ENCODE results near the gene MYO9B.
"Not testable (repeated sequence)": the region's sequence is repeated elsewhere in the genome, so short reads cannot be mapped to it uniquely, and the experiment has no call there.

The MYO9B gene

DNA sequence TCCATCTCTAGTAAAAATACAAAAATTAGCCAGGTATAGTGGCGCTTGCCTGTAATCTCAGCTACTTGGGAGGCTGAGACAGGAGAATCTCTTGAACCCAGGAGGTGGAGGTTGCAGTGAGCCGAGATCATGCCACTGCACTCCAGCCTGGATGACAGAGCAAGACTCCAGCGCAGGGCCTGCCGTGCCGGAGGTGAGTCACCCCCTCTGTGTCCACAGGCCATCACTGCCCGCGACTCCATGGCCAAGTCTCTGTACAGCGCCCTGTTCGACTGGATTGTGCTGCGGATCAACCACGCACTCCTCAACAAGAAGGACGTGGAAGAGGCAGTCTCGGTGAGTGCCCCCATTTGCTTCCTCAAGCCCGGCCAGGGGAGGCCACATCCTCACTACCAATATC, 86.6 kb downstream of the MYO9B start:
- DNase-seq, result peak in 1 of 10 donors; percentile 67
- intact Hi-C loops (cut with DNase I), result not testable (repeated sequence)

DNA sequence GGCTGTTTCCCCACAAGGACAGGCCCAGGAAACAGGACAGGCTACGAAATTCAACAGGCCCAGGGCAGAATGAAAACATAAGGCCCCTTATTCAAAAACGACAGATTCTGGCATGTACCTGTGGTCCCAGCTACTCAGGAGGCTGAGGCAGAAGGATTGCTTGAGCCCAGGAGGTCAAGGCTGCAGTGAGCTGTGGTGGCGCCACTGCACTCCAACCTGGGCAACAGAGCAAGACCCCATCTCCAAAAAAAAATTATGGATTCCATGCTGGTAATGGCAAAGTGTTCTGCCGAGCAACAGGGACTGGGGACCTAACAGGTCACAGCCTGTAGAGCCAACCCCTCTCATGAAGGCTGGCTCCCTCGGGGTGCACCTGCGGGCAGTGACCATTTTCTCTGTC, 87.0 kb downstream of the MYO9B start:
- intact Hi-C loops (cut with DNase I), result no loop called here
- DNase-seq, result no peak

DNA sequence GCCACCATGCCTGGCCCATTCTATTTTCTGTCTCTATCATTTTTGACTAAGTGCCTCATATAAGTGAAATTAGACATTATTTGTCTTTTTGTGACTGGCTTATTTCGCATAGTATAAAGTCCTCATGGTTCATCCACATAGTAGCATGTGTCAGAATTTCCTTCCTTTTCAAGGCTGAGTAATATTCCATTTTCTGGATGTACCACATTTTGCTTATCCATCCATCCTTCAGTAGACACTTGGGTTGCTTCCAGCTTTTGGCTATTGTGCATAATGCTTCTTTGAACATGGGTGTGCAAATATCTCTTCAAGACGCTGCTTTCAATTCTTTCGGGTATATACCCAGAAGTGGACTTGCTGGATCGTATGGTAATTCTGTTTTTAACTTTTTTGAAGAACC, 88.1 kb downstream of the MYO9B start:
- no peak for DNase-seq
- intact Hi-C loops (cut with DNase I), result no loop called here

DNA sequence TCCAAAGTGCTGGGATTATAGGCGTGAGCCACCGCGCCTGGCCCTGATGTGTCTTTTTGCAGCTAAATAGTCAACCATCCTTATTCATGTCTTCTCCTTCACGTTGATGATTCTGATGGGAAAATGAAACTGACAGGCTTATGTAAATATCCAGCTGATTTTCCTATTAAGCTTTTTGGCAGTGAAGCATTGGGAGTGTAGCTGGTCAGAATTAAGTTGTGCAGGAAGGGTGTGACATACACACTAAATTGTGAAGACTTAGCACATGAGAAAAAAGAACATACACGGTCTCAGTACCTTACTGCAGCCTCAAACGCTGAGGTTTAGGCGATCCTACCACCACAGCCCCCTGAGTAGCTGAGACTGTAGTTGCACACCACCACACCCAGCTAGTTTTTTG, 89.1 kb downstream of the MYO9B start:
- intact Hi-C loops (cut with DNase I), result no loop called here
- DNase-seq, result no peak

DNA sequence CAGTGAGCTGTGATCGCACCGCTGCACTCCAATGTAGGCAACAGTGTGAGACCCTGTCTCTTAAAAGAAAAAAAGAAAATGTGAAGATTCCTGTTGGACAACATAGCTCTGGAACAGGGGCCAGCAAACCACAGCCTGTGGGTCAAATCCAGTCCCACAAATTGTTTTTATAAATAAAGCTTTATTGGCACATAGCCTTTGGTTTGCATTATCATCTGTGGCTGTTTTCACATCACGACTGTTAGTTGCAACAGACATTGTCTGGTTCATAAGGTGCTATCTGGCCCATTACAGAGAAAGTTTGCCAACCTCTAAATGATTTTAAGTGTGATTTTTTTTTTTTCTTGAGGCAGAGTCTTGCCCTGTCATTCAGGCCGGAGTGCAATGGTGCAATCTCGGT, 90.1 kb downstream of the MYO9B start:
- no peak for DNase-seq
- intact Hi-C loops (cut with DNase I), result no loop called here

DNA sequence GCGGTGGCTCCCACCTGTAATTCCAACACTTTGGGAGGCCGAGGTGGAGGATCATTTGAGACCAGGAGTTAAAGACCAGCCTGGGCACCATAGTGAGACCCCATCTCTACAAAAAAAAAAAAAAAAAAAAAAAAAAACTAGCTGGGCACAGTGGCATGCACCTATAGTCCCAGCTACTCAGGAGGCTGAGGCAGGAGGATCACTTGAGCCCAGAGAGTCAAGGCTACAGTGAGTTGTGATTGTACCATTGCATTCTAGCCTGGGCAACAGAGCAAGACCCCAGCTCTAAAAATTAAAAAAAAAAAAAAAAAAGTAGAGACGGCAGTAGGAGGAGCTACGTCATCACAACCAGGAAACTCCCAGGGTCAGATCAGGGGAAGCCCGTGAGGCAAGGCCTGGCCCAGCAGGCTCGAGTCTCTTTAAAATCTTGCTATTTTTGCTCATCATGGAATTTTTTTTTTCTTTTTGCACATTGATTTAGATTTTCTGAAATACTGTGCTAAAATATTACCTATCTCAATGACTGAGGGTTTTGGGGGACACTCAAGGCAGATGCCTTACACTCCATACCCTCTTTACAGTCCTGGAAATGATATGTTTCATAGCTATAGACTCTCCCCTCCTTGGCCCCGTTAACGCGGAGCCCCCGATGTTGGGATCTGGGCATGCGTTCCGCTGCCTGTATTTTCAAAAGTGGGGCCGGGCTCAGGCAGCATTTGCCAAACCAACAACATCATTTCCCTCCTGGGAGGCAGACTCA, 95.1 kb downstream of the MYO9B start:
- DNase-seq, result peak in 1 of 10 donors; percentile 43
- intact Hi-C loops (cut with DNase I), result no loop called here

DNA sequence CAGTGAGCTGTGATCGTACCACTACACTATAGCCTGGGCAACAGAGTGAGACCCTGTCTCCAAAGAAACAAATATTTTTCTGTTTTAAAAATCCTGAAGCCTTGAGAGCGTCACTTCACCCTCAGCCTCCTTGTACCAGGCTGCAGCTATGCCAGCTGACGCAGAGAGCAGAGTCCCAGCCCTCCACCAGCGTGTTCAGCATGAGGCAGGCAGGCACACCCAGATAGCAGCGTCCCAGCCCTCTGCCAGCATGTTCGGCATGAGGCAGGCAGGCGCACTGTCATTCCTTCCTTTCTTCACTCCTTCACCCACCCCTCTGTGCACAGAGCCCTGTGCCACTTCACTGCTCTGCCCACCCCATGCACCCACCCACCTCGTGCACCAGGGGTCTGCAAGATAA, 96.3 kb downstream of the MYO9B start:
- DNase-seq, result no peak
- intact Hi-C loops (cut with DNase I), result no loop called here

DNA sequence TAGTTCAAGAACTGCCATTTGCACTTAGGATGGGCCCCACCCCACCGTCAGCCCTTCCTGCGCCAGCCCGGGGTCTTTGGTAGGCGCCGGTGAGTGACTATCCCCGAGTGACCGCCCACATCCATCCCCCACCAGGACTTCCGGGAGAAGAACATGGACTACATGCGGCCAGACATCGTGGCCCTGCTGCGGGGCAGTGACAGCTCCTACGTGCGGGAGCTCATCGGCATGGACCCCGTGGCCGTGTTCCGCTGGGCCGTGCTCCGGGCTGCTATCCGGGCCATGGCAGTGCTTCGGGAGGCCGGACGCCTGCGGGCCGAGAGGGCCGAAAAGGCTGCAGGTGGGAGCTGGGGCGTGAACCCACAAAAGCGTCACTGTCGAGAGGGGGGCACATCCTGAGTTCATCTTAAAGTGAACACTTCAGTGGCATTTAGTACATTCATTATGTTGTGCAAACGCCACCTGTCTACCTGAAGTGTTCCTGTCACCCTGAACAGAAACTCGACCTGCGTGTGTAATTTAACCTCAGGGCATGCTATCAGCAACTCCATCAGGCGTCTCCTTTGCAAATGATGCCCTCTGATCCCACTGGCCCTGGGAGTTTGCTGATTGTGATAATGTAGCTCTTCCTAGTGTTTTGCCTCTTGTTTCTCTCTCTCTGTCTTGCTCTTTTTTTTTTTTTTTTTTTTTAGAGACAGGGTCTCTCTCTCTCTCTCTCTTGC, 97.2 kb downstream of the MYO9B start:
- intact Hi-C loops (cut with DNase I), result no loop called here
- no peak for DNase-seq

DNA sequence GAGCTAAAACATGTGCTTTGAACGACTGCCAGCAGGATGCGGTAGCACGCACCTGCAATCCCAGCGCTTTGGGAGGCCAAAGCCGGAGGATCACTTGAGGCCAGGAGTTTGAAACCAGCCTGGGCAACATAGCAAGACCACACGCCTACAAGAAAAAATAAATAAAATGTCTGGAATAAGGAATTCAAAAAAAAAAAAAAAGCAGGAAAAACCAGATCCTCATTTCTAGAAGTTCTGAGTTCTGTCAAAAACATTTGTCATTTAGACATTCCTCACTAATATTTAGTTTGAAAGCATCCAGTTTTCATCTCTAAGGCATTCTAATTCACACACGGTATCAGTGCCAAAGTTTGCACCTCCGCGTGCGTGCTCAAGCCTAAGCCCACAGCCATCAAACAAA, 102.7 kb downstream of the MYO9B start:
- intact Hi-C loops (cut with DNase I), result no loop called here
- no peak for DNase-seq

DNA sequence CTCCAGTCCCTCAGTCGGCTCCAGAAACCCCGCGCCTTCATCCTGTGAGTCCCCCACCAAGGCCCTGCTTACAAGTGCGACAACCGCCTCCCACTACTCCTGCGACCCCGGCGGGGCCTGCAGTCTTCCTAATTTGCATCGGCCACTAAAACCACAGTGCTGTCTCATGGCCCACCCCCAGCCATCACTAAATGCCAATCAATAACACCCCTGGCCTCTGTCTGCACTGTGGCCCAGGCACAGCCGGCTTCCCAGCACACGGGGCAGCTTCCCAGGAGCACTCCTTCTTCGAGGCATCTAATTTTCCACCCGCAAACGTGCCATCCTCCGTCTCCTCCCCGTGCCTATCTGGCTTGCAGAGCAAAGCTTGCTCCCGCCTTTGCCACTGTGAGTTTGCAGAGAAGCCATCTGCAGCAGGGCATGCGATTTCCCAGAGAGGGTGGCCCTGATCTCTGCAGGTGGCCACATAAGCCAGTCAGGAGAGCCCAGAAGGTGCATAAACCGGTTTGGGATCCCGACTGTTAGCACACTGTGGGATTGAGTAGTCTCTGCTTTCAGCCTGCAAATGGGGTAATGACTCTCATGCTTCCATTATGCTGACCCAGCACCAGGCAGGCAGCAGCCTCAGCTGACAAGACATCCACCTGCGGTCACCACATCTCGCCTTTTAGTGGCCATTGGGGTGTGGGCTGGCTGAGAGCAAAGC, 105.6 kb downstream of the MYO9B start:
- intact Hi-C loops (cut with DNase I), result no loop called here
- DNase-seq, result no peak

DNA sequence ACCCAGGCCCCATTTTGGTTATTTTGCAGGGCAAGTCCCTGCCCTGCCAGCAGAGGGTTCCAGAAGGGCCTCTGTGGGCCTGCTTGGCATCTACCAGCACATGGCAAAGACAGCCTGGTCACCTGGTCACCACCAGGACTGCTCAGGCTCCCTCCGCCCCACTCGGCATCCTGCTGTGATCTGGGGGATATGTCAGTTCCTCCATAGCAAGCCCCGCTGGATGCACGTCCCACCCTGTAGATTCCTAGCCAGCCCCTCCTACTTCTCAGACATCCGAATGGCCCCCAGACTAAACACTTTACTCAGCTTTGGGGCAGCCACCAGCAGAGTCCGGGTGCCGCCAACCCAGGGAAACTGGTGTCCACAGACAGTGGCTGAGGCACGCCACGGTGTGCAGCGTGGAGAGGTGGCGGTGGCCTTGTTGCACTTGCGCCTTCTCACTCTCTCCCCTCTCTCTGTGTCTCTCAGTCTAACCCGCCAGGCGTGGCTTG, 107.7 kb downstream of the MYO9B start:
- intact Hi-C loops (cut with DNase I), result no loop called here
- no peak for DNase-seq

DNA sequence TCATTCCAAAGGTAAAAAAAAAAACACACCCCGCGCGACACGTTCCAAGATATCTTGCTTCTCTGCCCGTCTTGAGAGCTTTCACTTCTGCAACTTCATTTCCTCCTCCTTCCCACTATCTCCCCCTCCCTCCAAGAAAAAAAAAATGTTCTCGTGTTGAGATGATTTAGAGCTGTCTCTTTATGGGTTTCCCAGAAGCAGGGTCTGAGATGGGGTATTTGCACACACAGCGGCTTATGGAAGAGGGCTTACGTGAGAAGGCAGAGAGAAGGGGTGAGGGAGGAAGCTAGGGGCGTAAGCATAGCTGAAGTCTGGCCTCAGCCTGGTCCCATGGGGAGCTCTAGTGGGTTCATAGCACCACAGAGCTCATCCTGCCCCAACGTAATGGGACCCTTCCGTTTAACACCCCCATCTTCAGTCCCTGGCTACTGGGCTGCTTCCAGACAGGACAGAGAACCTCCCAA, 108.3 kb downstream of the MYO9B start:
- DNase-seq, result no peak
- intact Hi-C loops (cut with DNase I), result no loop called here

DNA sequence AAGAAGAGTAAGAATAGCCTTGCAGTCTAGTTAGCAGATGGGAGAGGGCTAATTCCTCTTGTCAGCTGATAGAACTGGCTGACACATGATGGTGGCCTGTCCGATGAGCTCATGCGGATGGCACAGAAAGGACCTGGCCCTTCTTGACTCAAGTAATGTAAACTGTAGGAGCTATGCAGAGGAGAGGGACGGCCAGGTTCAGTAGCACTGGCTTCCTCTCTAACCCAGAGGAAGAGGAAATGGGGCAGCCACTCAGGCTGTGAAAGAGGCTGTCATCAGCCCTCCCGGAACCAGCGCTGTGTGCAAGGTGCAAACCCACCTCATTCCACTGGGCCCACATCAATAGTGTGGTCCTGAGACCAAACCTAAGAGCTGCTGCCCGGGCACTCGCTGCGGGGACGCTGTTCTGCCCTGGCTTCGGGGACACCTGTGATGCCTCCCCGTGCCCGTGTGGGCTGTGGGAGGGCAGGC, 108.8 kb downstream of the MYO9B start:
- DNase-seq, result no peak
- intact Hi-C loops (cut with DNase I), result no loop called here

DNA sequence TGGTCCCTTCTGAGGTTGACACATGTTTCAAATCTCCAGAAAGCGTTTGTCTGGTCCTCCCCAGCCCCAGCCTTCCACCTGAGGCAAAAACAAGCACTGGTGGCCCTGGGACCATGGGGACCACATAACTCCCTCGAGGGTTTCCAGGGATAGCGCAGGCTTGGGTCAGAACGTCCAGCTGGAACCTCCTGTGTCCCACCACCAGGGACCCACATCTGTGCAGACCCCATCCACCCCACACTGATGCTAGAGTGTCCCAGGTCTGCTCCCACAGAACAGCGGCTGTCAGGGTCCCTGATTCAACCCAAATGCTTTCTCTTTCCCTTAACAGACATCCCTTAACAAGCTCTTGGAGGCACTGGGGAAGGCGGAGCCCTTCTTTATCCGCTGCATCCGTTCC, 110.0 kb downstream of the MYO9B start:
- intact Hi-C loops (cut with DNase I), result no loop called here
- no peak for DNase-seq

DNA sequence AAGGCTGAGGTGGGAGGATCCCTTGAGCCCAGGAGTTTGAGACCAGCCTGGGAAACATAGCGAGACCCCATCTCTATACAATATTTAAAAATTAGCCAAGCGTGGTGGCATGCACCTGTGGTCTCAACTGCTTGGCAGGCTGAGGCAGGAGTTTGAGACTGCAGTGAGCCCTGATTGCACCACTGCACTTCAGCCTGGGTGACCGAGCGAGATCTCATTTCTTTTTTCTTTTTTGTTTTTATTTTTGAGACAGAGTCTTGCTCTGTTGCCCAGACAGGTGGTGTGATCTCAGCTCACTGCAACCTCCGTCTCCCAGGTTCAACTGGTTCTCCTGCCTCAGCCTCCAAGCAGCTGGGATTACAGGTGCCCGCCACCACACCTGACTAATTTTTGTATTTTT, 116.2 kb downstream of the MYO9B start:
- DNase-seq; intact Hi-C loops (cut with DNase I): not testable (repeated sequence)

DNA sequence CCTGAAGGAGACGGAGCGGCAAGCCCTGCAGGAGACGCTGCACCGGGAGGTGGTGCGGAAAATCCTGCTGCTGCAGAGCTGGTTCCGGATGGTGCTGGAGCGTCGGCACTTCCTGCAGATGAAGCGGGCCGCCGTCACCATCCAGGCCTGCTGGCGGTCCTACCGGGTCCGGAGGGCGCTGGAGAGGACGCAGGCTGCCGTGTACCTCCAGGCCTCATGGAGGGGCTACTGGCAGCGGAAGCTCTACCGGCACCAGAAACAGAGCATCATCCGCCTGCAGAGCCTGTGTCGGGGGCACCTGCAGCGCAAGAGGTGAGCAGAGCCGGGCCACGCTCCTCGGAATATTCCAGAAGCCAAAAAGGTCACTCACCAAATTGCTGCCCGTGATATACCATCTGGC, 117.2 kb downstream of the MYO9B start:
- no peak for DNase-seq
- intact Hi-C loops (cut with DNase I), result no loop called here

DNA sequence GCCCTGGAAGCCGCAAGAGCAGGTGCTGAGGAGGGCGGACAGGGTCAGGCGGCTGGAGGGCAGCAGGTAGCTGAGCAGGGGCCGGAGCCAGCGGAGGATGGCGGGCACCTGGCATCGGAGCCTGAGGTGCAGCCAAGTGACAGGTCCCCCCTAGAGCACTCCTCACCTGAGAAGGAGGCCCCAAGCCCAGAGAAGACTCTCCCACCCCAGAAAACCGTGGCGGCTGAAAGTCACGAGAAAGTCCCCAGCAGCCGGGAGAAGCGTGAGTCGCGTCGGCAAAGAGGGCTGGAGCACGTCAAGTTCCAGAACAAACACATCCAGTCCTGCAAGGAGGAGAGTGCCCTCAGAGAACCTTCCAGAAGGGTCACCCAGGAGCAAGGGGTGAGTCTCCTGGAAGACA, 119.0 kb downstream of the MYO9B start:
- intact Hi-C loops (cut with DNase I), result no loop called here
- DNase-seq, result no peak

DNA sequence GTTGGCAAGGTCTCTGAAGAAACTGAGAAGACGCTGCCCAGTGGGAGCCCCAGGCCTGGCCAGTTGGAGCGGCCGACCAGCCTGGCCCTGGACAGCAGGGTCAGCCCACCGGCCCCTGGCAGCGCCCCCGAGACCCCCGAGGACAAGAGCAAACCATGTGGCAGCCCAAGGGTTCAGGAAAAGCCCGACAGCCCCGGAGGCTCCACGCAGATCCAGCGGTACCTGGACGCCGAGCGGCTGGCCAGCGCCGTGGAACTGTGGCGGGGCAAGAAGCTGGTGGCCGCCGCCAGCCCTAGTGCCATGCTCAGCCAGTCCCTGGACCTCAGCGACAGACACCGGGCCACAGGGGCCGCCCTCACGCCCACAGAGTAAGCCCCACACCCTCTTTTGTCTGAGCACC, 119.5 kb downstream of the MYO9B start:
- intact Hi-C loops (cut with DNase I), result no loop called here

DNA sequence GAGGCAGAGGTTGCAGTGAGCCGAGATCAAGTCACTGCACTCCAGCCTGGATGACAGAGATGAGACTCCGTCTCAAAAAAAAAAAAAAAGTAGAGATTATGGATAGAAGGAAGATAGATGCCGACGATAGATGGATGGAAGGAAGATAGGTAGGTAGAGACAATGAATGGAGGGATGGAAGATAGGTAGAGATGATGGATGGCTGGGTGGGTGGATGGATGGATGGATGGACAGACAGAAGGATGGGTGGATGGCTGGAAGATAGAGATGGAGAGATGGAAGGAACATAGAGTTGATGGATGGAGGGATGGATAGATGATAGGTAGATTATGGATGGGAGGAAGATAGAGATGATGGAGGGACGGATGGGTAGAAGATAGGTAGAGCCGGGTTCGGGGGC, 121.0 kb downstream of the MYO9B start:
- DNase-seq, result no peak
- intact Hi-C loops (cut with DNase I), result no loop called here

More for the DNA sequence above, 119.5 kb downstream of the MYO9B start:
- no peak for DNase-seq

DNA sequence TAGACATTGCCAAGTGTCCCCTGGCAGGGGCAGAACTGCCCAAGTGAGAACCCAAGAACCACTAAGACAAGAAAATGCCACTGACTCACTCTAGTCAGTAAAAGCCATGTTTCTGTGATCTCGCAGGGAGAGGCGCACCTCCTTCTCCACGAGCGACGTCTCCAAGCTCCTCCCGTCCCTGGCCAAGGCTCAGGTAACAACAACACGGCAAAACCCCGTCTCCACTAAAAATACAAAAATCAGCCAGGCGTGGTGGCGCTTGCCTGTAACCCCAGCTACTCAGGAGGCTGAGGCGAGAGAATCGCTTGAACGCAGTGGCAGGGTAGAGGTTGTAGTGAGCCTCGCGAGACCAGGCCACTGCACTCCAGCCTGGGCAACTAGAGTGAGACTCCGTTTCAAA, 122.1 kb downstream of the MYO9B start:
- intact Hi-C loops (cut with DNase I), result no loop called here
- no peak for DNase-seq

DNA sequence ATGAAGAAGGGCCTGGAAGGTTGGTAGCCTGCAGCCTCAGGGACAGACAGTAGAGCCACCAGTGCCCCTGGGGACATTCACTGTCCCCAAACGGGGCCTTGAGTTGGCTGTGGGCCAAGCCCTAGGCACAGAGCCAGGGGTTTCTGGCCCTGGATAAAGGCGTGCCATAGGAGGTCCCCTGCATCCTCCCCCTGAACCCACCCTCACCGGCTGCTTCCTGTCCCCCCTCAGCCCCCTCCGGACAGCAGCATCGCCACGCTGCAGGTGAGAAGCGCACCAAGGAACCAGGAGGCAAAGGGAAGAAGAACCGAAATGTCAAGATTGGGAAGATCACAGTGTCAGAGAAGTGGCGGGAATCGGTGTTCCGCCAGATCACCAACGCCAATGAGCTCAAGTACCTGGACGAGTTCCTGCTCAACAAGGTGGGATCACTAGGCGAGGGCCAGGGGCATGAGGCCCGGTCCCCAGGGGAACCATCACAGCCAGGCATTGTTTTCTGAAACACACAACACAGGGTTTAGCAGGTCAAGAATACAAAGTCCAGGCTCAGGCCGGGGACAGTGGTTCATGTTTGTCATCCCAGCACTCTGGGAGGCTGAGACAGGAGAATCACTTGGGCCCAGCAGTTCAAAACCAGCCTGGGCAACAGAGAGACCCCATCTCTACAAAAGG, 125.0 kb downstream of the MYO9B start:
- DNase-seq, result no peak
- intact Hi-C loops (cut with DNase I), result no loop called here

Data from posterior cingulate gyrus (tissue), 11 donors.